IPS-18a (cell line): ENCODE results near the gene RPS18.
A peak's percentile ranks its signal among the peaks of the same experiment; 100 is the strongest.

Source experiments
- H3K27ac ChIP-seq: one replicate; pipeline ENCODE4 v1.5.1; 2013; ENCODE audit warnings: low read length
- H3K27me3 ChIP-seq: one replicate; pipeline ENCODE4 v1.6.1; 2013; ENCODE audit warnings: mild to moderate bottlenecking, low read length; ENCODE audit not compliant: control insufficient read depth, insufficient read depth
- H3K36me3 ChIP-seq: one replicate; pipeline ENCODE4 v1.6.1; 2013; ENCODE audit warnings: low read depth, low read length; ENCODE audit not compliant: control insufficient read depth
- H3K4me1 ChIP-seq: one replicate; pipeline ENCODE4 v1.6.1; 2013; ENCODE audit warnings: low read depth, low read length; ENCODE audit not compliant: control insufficient read depth
- H3K4me3 ChIP-seq: one replicate; pipeline ENCODE4 v1.5.1; 2013; ENCODE audit warnings: low read length
- H3K9ac ChIP-seq: one replicate; pipeline ENCODE4 v1.6.1; 2013; ENCODE audit warnings: mild to moderate bottlenecking, low read length, moderate library complexity
- H3K9me3 ChIP-seq: one replicate; pipeline ENCODE4 v1.6.1; 2013; ENCODE audit warnings: low read depth, low read length; ENCODE audit not compliant: control insufficient read depth

The RPS18 gene

GRCh38 chr6:33296797-33297405, 25.0 kb downstream of the RPS18 start:
- Histone ChIP-seq H3K27ac (peak overlapping the region; percentile 81), H3K4me1 (peaks cover 3% of the 10 kb centered on the region), H3K9ac (peak overlapping the region; percentile 85), H3K9me3 (no peaks in the 10 kb centered on the region), H3K27me3 (no peaks in the 10 kb centered on the region), H3K36me3 (peaks cover 7% of the 10 kb centered on the region), H3K4me3 (peak overlapping the region; percentile 92)

DNA sequence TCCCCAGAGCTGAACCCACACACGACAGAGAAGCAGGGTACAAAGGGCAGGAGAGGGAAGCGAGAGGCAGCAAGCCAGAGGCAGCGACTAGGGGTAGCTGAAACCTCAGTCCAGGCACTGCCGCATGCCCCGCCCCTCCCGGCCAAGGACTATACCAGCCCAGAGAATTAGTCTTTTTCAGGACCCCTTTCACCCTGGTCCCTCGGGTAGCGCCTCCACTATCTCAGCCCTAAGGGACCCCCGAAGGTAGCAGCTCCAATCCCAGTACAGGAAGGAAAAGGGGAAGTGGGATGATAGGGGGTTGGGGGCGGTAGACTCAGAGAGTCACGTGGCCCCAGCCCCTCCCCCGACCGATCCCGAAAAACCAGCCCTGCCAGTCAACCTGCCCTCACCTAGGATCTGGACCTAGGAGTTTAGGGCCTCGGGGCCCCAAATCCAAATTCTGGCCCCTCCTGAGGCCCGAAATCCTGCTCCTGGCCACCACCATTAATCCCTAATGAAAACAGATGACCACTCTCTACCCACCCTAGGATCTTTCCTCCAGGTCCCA, 25.6 kb downstream of the RPS18 start:
- H3K9ac ChIP-seq, result peak overlapping the region; percentile 85
- H3K9me3 ChIP-seq, result no peaks in the 10 kb centered on the region
- H3K4me1 ChIP-seq, result peaks cover 3% of the 10 kb centered on the region
- H3K36me3 ChIP-seq, result peaks cover under 1% of the 10 kb centered on the region
- H3K27ac ChIP-seq, result peak overlapping the region; percentile 81
- H3K4me3 ChIP-seq, result peak overlapping the region; percentile 92
- H3K27me3 ChIP-seq, result no peaks in the 10 kb centered on the region

DNA sequence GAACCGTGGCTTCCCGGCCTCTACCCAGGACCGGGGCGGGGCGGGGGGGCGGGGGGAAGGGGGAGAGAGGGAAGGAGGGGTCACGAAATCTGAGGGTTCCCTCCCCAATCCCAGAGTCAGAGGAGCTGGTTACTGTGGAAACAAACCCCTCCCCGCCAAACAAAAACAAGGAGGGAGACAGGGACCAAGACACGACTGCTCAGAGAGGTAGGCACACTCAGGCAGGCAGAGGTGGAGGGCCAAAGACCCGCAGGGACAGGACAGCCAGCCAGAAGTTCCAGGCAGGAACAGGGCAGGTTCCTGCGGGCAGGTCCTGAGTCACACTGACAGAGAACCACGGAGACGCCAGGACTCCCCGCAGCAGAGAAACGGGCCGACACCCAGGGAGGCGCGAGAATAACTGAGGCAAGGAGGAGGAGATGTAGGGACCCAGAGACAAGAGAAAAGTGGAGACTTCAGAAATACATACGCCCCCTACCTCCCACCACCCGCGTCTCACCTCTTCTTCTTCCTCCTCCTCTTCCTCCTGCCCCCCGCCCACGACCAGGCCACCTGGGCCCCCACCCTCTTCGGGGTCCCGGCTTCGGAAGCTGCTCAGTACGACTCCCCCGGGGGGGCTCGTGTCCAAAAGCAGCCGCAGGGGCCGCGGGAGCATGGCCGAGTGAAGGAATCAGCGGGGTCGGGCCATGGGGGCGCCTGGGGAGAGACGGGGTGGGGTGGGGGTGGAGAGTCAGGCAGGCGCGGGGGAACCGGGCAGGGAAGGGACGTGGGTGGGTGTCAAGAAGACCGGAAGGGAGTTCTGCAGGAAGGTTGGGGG, 26.3 kb downstream of the RPS18 start:
- no peaks in the 10 kb centered on the region for H3K27me3 ChIP-seq
- H3K9ac ChIP-seq, result peak overlapping the region; percentile 85
- H3K4me3 ChIP-seq, result peak overlapping the region; percentile 92
- H3K4me1 ChIP-seq, result peaks cover 3% of the 10 kb centered on the region
- H3K9me3 ChIP-seq, result no peaks in the 10 kb centered on the region
- no peak overlapping the region for H3K27ac ChIP-seq
- no peaks in the 10 kb centered on the region for H3K36me3 ChIP-seq

GRCh38 chr6:33298773-33299236, 26.9 kb downstream of the RPS18 start, which contains the start of gene RGL2:
RGL2 (minus strand) TSS chr6:33298942; CDS start chr6:33298610, 332 bp downstream.
- no peaks in the 10 kb centered on the region for H3K9me3 ChIP-seq
- H3K9ac ChIP-seq, result peak within 1 kb of the TSS; percentile 85
- H3K36me3 ChIP-seq, result peaks cover 4% of the 10 kb centered on the region
- peak within 1 kb of the TSS; percentile 92 for H3K4me3 ChIP-seq
- H3K27ac ChIP-seq, result peak within 1 kb of the TSS; percentile 82
- no peaks in the 10 kb centered on the region for H3K27me3 ChIP-seq
- H3K4me1 ChIP-seq, result peaks cover 3% of the 10 kb centered on the region

DNA sequence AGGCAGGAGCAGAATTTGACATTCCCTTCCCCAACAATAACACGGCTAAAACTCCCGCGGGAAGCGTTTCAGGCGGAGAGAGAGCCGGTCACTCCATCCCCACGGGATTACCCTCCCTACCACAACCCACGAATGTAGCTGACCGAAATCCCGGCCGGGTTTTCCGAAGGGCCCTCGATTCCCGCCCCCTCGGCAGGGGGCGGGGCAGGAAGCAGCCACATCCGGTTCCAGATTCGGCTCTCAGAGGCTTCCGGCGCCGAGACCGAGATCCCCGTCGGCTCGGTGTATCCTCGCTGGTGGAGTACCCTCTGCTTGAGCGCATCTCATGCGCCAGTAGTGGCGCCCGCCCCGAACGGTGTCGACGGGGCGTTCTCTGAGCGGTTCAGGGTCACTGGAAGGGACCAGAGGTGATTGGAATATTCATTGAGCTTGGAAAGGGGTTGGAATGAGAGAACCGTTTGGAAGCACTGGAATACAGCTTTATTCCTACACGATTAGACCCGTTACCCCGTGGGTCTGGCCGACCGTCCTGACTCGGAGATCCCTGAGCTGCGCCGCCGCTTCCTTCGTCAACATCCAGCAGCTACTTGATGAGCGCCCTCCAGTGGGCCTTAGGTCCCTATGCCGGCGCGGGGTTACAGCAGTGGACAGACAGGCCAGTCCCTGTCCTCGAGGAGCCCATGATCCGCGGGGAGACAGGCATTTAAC, 27.5 kb downstream of the RPS18 start:
- Histone ChIP-seq H3K9ac (peak overlapping the region; percentile 85), H3K36me3 (peaks cover 8% of the 10 kb centered on the region), H3K4me3 (peak overlapping the region; percentile 92), H3K27me3 (no peaks in the 10 kb centered on the region), H3K4me1 (peaks cover 3% of the 10 kb centered on the region), H3K27ac (peak overlapping the region; percentile 82), H3K9me3 (no peaks in the 10 kb centered on the region)

DNA sequence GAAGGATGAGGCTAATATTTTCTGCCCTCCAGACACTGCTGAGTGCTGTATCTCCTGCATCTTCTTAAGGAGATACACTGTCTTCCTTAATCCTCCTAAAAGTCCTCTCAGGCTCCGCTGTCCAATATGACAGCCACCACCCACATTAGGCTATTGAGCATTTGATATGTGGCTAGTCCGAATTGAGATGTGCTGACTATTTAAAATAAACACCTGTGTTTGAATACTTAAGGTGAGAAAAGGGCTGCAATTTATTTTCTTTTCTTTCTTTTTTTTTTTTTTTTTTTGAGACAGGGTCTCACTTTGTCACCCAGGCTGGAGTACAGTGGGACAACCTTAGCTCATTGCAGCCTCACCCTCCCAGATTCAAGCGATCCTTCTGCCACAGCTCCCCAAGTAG, 30.0 kb downstream of the RPS18 start:
- Histone ChIP-seq H3K27ac (no peak overlapping the region), H3K9me3 (no peaks in the 10 kb centered on the region), H3K36me3 (peaks cover 8% of the 10 kb centered on the region), H3K9ac (no peak overlapping the region), H3K4me3 (no peak overlapping the region), H3K4me1 (peaks cover 3% of the 10 kb centered on the region), H3K27me3 (no peaks in the 10 kb centered on the region)

GRCh38 chr6:33304216-33304615, 32.3 kb downstream of the RPS18 start:
- no peaks in the 10 kb centered on the region for H3K27me3 ChIP-seq
- H3K36me3 ChIP-seq, result peaks cover 8% of the 10 kb centered on the region
- no peaks in the 10 kb centered on the region for H3K4me1 ChIP-seq
- no peak overlapping the region for H3K27ac ChIP-seq
- no peaks in the 10 kb centered on the region for H3K9me3 ChIP-seq
- no peak overlapping the region for H3K4me3 ChIP-seq
- no peak overlapping the region for H3K9ac ChIP-seq

- H3K27me3 ChIP-seq, result no peaks in the 10 kb centered on the region
- no peak overlapping the region for H3K4me3 ChIP-seq
- no peaks in the 10 kb centered on the region for H3K4me1 ChIP-seq
- H3K27ac ChIP-seq, result no peak overlapping the region
- peaks cover 8% of the 10 kb centered on the region for H3K36me3 ChIP-seq
- no peak overlapping the region for H3K9ac ChIP-seq
- no peaks in the 10 kb centered on the region for H3K9me3 ChIP-seq
These were observed 33.2 kb downstream of the RPS18 start for GRCh38 chr6:33305052-33305451.

DNA sequence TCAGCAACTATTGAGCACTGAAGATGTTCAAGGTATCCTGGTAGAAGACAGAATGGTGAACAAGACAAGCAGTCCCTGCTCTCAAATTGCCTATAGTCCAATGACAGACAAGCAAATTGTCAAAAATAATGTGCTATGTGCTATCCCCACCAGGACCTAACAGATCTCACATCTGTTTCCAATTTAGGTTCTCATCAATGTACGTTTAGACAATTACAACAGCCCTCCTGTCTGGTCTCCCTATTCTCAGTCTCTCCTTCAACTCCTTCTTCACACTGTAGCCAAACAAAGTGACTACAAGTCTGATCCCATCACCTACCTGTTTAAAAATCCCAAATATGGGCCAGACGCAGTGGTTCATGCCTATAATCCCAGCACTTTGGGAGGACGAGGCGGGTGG, 34.5 kb downstream of the RPS18 start:
- Histone ChIP-seq H3K9me3 (no peaks in the 10 kb centered on the region), H3K4me3 (no peak overlapping the region), H3K36me3 (peaks cover 8% of the 10 kb centered on the region), H3K27ac (no peak overlapping the region), H3K9ac (no peak overlapping the region), H3K4me1 (no peaks in the 10 kb centered on the region), H3K27me3 (no peaks in the 10 kb centered on the region)

- H3K4me3 ChIP-seq, result peak overlapping the region; percentile 89
- H3K9me3 ChIP-seq, result no peaks in the 10 kb centered on the region
- H3K4me1 ChIP-seq, result peaks cover 15% of the 10 kb centered on the region
- H3K36me3 ChIP-seq, result no peaks in the 10 kb centered on the region
- peak overlapping the region; percentile 82 for H3K9ac ChIP-seq
- H3K27me3 ChIP-seq, result no peaks in the 10 kb centered on the region
- no peak overlapping the region for H3K27ac ChIP-seq
These were observed 40.7 kb downstream of the RPS18 start for GRCh38 chr6:33312361-33313104.
